Lung (tissue), 12 donors: ENCODE measurements around the gene ATG7. TPM values are rescaled to one million over a fixed set of nuclear protein-coding genes. Genes with fewer than 3 reads are reported as not detected.

Experiments used
- ATAC-seq: fragments of 200-7000 bp; cut with Tn5 transposase; one replicate; pipeline ENCODE4 v1.9.1; 2020; ENCODE audit warnings: moderate number of reproducible peaks; ENCODE audit not compliant: insufficient read depth, low FRiP score
- DNase-seq, 3 donors: peaks; one replicate each; pipeline ENCODE4 v3.0.0-alpha.2; 2013 to 2017
- H3K27ac ChIP-seq, 2 donors: one replicate each; pipeline ENCODE4 v1.5.1; 2013; ENCODE audit warnings: mild to moderate bottlenecking in 2 of 2, moderate library complexity in 2 of 2, control low read depth in 1 of 2, inconsistent platforms in 1 of 2, low read depth in 1 of 2, low read length in 1 of 2
- H3K27me3 ChIP-seq, 3 donors: one replicate each; pipeline ENCODE4 v1.5.1; 2013; ENCODE audit warnings: low read length in 2 of 3; ENCODE audit not compliant: control insufficient read depth in 3 of 3, insufficient read depth in 3 of 3
- H3K36me3 ChIP-seq, 4 donors: one replicate each; pipeline ENCODE4 v1.5.1; 2013; ENCODE audit warnings: low read length in 4 of 4, mild to moderate bottlenecking in 1 of 4, moderate library complexity in 1 of 4; ENCODE audit not compliant: control insufficient read depth in 4 of 4, insufficient read depth in 4 of 4
- H3K4me1 ChIP-seq, 5 donors: one replicate each; pipeline ENCODE4 v1.5.1; 2013; ENCODE audit warnings: low read length in 5 of 5, mild to moderate bottlenecking in 2 of 5, moderate library complexity in 1 of 5; ENCODE audit not compliant: control insufficient read depth in 5 of 5, insufficient read depth in 5 of 5
- H3K4me3 ChIP-seq: one replicate; pipeline ENCODE4 v1.5.1; 2013; ENCODE audit warnings: mild to moderate bottlenecking, control low read depth, moderate library complexity
- H3K9ac ChIP-seq, 2 donors: one replicate each; pipeline ENCODE4 v1.5.1; 2013; ENCODE audit warnings: low read length in 2 of 2, control low read depth in 1 of 2; ENCODE audit not compliant: insufficient read depth in 1 of 2
- H3K9me3 ChIP-seq, 4 donors: one replicate each; pipeline ENCODE4 v1.5.1; 2013; ENCODE audit warnings: low read length in 3 of 4, mild to moderate bottlenecking in 1 of 4, moderate library complexity in 1 of 4; ENCODE audit not compliant: control insufficient read depth in 4 of 4, insufficient read depth in 3 of 4
- WGBS, 2 donors: extraction: QIAGEN DNeasy Blood & Tissue Kit; methylation state at CpG; one replicate each; pipeline ENCODE4 v1.1.7; 2013; 5-methylcytosine and 5-hydroxymethylcytosine counted together
- polyA plus RNA-seq, 2 donors: library from polyadenylated mRNA; stranded (reverse); fragments of 200-250 nt; gene quantifications; one replicate each; pipeline ENCODE4 v1.2.1, GENCODE V29; 2013
- total RNA-seq, 2 donors: library from RNA; depleted of rRNA in 1 of 2; stranded (reverse); fragments of >200 nt in 1 of 2; gene quantifications; one replicate each; pipeline ENCODE4 v1.2.1, GENCODE V29; 2014 to 2021
- TF ChIP-seq, protein P1 (sequence below): IDR thresholded peaks from 2 replicates; pipeline ENCODE4 v1.5.1; 2012; ENCODE audit warnings: mild to moderate bottlenecking; ENCODE audit errors: control extremely low read depth, extremely low read depth
- donor health status: control.
- donor health status: control.
- donor health status: Bipolar disorder and iron deficiency.
- donor health status: healthy.
- donor health status: DM: yes; HTN: yes; CAD: no.

Gene ATG7
- total and polyA plus RNA-seq, 4 donors, result 11.2 to 72.0 (median 53.3) TPM

DNA sequence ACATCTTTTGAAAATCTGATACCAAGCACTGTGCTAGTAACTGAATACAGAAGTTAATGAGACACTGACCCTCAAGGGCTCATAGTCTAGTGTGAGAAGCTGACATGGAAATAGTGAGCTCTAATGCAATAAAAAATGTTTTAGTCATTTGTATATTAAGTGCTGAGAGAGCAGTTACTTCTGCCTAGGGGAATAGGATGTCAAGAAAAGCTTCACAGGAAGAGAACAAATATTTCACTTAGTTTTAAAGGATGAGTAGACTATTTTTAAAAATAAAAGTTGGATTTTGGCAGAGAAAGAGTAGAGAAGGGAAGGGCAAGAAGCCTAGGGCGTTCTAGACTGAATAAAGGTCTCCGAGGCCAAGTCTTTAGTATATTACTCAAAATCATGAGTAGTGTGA lies 158.4 kb downstream of the ATG7 start:
- 83 to 98% methylated on average over 2 of the region's 2 CpGs for WGBS, 2 donors
- Histone ChIP-seq H3K4me1 (peaks cover 3 to 18% (median 7%) of the 10 kb centered on the region in 5 donors), H3K27ac (no peak overlapping the region), H3K36me3 (peaks cover 0 to 3% (median 1%) of the 10 kb centered on the region in 4 donors), H3K9me3 (no peaks in the 10 kb centered on the region), H3K27me3 (no peaks in the 10 kb centered on the region), H3K9ac (no peak overlapping the region), H3K4me3 (no peak overlapping the region)
- ATAC-seq (no peak), DNase-seq (peak in 2 of 3 donors; percentile 63 to 77)
- TF ChIP-seq, protein P1, sequence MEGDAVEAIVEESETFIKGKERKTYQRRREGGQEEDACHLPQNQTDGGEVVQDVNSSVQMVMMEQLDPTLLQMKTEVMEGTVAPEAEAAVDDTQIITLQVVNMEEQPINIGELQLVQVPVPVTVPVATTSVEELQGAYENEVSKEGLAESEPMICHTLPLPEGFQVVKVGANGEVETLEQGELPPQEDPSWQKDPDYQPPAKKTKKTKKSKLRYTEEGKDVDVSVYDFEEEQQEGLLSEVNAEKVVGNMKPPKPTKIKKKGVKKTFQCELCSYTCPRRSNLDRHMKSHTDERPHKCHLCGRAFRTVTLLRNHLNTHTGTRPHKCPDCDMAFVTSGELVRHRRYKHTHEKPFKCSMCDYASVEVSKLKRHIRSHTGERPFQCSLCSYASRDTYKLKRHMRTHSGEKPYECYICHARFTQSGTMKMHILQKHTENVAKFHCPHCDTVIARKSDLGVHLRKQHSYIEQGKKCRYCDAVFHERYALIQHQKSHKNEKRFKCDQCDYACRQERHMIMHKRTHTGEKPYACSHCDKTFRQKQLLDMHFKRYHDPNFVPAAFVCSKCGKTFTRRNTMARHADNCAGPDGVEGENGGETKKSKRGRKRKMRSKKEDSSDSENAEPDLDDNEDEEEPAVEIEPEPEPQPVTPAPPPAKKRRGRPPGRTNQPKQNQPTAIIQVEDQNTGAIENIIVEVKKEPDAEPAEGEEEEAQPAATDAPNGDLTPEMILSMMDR, result no peak

DNA sequence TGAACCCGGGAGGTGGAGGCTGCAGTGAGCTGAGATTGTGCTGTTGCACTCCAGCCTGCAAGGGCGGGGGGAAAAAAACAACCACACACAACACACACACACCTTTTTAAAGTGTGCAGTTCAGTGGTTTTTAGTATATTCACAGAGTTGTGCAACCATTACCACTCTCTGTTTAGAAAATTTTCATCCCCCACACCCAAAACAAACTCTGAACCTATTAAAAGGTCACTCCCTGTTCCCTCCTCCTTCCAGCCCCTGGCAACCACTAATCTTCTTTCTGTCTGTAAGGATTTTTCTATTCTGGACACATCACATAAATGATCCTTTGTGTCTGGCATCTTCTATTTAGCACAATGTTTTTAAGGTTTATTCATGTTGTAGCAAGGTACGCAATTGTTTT lies 159.1 kb downstream of the ATG7 start:
- no peak overlapping the region for H3K9ac ChIP-seq
- no peaks in the 10 kb centered on the region for H3K9me3 ChIP-seq
- DNase-seq (no peak), ATAC-seq (no peak)
- H3K36me3 ChIP-seq, result peaks cover 0 to 3% (median 1%) of the 10 kb centered on the region in 4 donors
- H3K4me1 ChIP-seq, result peaks cover 3 to 18% (median 7%) of the 10 kb centered on the region in 5 donors
- TF ChIP-seq, protein P1, result no peak
- 96 to 99% methylated on average over 2 to 3 of the region's 3 CpGs for WGBS, 2 donors
- no peaks in the 10 kb centered on the region for H3K27me3 ChIP-seq
- no peak overlapping the region for H3K27ac ChIP-seq
- no peak overlapping the region for H3K4me3 ChIP-seq

DNA sequence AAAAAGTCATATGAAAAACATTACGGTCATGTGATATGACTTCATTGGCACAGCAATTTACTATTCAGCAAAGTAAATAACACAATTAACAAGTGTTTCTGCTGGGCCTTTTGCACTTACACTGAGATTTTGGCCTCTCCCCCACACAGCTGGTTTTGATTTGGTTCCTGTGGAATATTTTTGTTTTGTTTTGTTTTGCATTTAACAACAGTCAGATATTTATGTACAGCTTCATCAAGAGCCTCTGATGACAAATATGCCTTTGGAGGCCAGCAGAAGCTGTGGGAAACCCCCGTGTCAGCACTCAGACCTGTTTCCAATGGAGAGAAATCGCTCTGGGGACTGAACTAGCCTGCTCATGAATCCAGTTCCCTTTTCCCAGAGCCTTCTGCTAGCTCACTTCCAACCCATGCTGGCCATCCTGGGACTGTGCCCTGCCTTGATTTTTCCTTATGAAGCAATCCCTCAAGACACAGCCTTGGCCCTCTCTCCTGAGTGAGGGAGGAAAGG lies 161.9 kb downstream of the ATG7 start:
- no peaks in the 10 kb centered on the region for H3K36me3 ChIP-seq
- no peaks in the 10 kb centered on the region for H3K27me3 ChIP-seq
- peaks cover 3 to 18% (median 7%) of the 10 kb centered on the region in 5 donors for H3K4me1 ChIP-seq
- no peaks in the 10 kb centered on the region for H3K9me3 ChIP-seq
- TF ChIP-seq, protein P1, result no peak
- peak overlapping the region in 1 of 2 donors; percentile 52 for H3K9ac ChIP-seq
- 65 to 85% methylated on average over 3 of the region's 3 CpGs for WGBS, 2 donors
- no peak overlapping the region for H3K4me3 ChIP-seq
- DNase-seq (peak; percentile 35 to 77 (median 67)), ATAC-seq (peak; percentile 20)
- H3K27ac ChIP-seq, result peak overlapping the region; percentile 41 to 56
